Endothelial cell (in vitro differentiated cells): ENCODE data around the gene DYDC1. TPM values are rescaled to one million over a fixed set of nuclear protein-coding genes. Genes with fewer than 3 reads are reported as not detected.
A peak's percentile ranks its signal among the peaks of the same experiment; 100 is the strongest.

ENCODE experiments used
- DNase-seq: peaks from one replicate; pipeline ENCODE4 v3.0.0; 2021; ENCODE audit warnings: low spot score
- H3K27ac Mint-ChIP-seq: one replicate; pipeline ENCODE4 v1.8.0; 2021; ENCODE audit warnings: mixed read lengths, inconsistent platforms; ENCODE audit not compliant: unreplicated experiment
- H3K27me3 Mint-ChIP-seq: one replicate; pipeline ENCODE4 v1.8.0; 2021; ENCODE audit warnings: mild to moderate bottlenecking, moderate library complexity, mixed read lengths, inconsistent platforms; ENCODE audit not compliant: unreplicated experiment
- H3K36me3 Mint-ChIP-seq: one replicate; pipeline ENCODE4 v1.8.0; 2021; ENCODE audit warnings: mild to moderate bottlenecking, low read depth, mixed read lengths, inconsistent platforms; ENCODE audit not compliant: unreplicated experiment
- H3K4me1 Mint-ChIP-seq: one replicate; pipeline ENCODE4 v1.8.0; 2021; ENCODE audit warnings: mild to moderate bottlenecking, mixed read lengths, inconsistent platforms; ENCODE audit not compliant: unreplicated experiment
- H3K4me3 Mint-ChIP-seq: one replicate; pipeline ENCODE4 v1.8.0; 2021; ENCODE audit warnings: mild to moderate bottlenecking, mixed read lengths, inconsistent platforms; ENCODE audit not compliant: unreplicated experiment
- H3K9me3 Mint-ChIP-seq: one replicate; pipeline ENCODE4 v1.8.0; 2021; ENCODE audit warnings: mixed read lengths, inconsistent platforms; ENCODE audit not compliant: unreplicated experiment
- CTCF ChIP-seq: fragments of 200-600 bp; sonication (generic); IDR thresholded peaks from one replicate; pipeline ENCODE4 v1.5.0; 2021; ENCODE audit warnings: antibody characterized with exemption; ENCODE audit not compliant: unreplicated experiment
- long read RNA-seq: library from polyadenylated mRNA; unstranded; transcript quantifications from one replicate; pipeline ENCODE4 v2.0.0, GENCODE V29; 2020; ENCODE audit not compliant: unreplicated experiment
- total RNA-seq: library from RNA; stranded (reverse); fragmentation: NEBNext Ultra II Directional; extraction: Animal tissue kit (Norgen Biotek cat#: 25700); gene quantifications from one replicate; pipeline ENCODE4 v1.2.1, GENCODE V29; 2021; ENCODE audit not compliant: unreplicated experiment

Gene DYDC1
- not detected for total RNA-seq
- long read RNA-seq: 0 reads

GRCh38 chr10:80356563-80356988 is at the start of gene DYDC1, which contains the start of gene DYDC2:
Gene DYDC1 (minus strand): TSS chr10:80356755. CDS start chr10:80352601, 4,154 bp downstream.
Gene DYDC2 (plus strand): TSS chr10:80356781. CDS start chr10:80362444, 5,663 bp downstream.
- DNase-seq: peak; percentile 52
- no peak for TF ChIP-seq CTCF
- H3K9me3 Mint-ChIP-seq: peaks cover 4% of the 10 kb centered on the region
- H3K4me1 Mint-ChIP-seq: peaks cover 4% of the 10 kb centered on the region
- H3K36me3 Mint-ChIP-seq: no peaks in the 10 kb centered on the region
- peaks cover 13% of the 10 kb centered on the region for H3K27me3 Mint-ChIP-seq
- peak within 1 kb of the TSS; percentile 91 for H3K4me3 Mint-ChIP-seq
- peak within 1 kb of the TSS; percentile 30 for H3K27ac Mint-ChIP-seq

GRCh38 chr10:80406204-80406603 is 49.6 kb upstream of the DYDC1 start:
- Mint-ChIP-seq H3K27ac (no peak overlapping the region), H3K36me3 (peaks cover 19% of the 10 kb centered on the region), H3K4me1 (peaks cover 39% of the 10 kb centered on the region), H3K4me3 (no peak overlapping the region), H3K27me3 (peaks cover 8% of the 10 kb centered on the region), H3K9me3 (no peaks in the 10 kb centered on the region)
- TF ChIP-seq CTCF: no peak
- DNase-seq: no peak

GRCh38 chr10:80405626-80406025 is 49.1 kb upstream of the DYDC1 start:
- no peak for DNase-seq
- no peak for TF ChIP-seq CTCF
- peaks cover 15% of the 10 kb centered on the region for H3K36me3 Mint-ChIP-seq
- H3K9me3 Mint-ChIP-seq: no peaks in the 10 kb centered on the region
- H3K27ac Mint-ChIP-seq: no peak overlapping the region
- no peak overlapping the region for H3K4me3 Mint-ChIP-seq
- peaks cover 4% of the 10 kb centered on the region for H3K27me3 Mint-ChIP-seq
- peaks cover 34% of the 10 kb centered on the region for H3K4me1 Mint-ChIP-seq

- Mint-ChIP-seq H3K4me3 (no peak overlapping the region), H3K9me3 (no peaks in the 10 kb centered on the region), H3K4me1 (peaks cover 29% of the 10 kb centered on the region), H3K27ac (no peak overlapping the region), H3K36me3 (peaks cover 13% of the 10 kb centered on the region), H3K27me3 (peaks cover 4% of the 10 kb centered on the region)
- TF ChIP-seq CTCF: no peak
- DNase-seq: no peak
Measured at GRCh38 chr10:80405035-80405434, 48.5 kb upstream of the DYDC1 start.

- no peak overlapping the region for H3K4me3 Mint-ChIP-seq
Measured at GRCh38 chr10:80400136-80400804, 43.7 kb upstream of the DYDC1 start.

More at GRCh38 chr10:80400136-80400804, 43.7 kb upstream of the DYDC1 start:
- DNase-seq: no peak
- Mint-ChIP-seq H3K27ac (no peak overlapping the region), H3K9me3 (no peaks in the 10 kb centered on the region), H3K27me3 (peaks cover 4% of the 10 kb centered on the region), H3K4me1 (no peaks in the 10 kb centered on the region), H3K36me3 (no peaks in the 10 kb centered on the region)
- no peak for TF ChIP-seq CTCF
